ENCODE data around the gene MEIS2.

The MEIS2 gene

GRCh38 chr15:37095770-37096557 is 4.4 kb downstream of the MEIS2 start:
- Mint-ChIP-seq H3K4me3 (peak overlapping the region; percentile 96 to 98 (median 98)), H3K4me1 (peaks cover 46% of the 10 kb centered on the region), H3K27me3 (ENCODE audit: low read depth) (peaks cover 45% of the 10 kb centered on the region), H3K36me3 (ENCODE audit: low read depth) (peaks cover 68% of the 10 kb centered on the region), H3K27ac (peak overlapping the region; percentile 98 to 100 (median 100)), H3K9me3 (peaks cover under 1% of the 10 kb centered on the region)
- no peak for TF ChIP-seq CTCF (IDR thresholded peaks at IDR 0.05; ENCODE audit: unreplicated experiment in 3 of 3)

GRCh38 chr15:37094915-37095711 is 5.2 kb downstream of the MEIS2 start:
- TF ChIP-seq CTCF (IDR thresholded peaks at IDR 0.05; ENCODE audit: unreplicated experiment in 3 of 3): no peak
- Mint-ChIP-seq H3K36me3 (ENCODE audit: low read depth) (peaks cover 74% of the 10 kb centered on the region), H3K27me3 (ENCODE audit: low read depth) (peaks cover 37% of the 10 kb centered on the region), H3K9me3 (no peaks in the 10 kb centered on the region), H3K4me3 (peak overlapping the region; percentile 96 to 98 (median 98)), H3K27ac (peak overlapping the region; percentile 98 to 100 (median 100)), H3K4me1 (peaks cover 51% of the 10 kb centered on the region)

GRCh38 chr15:37094333-37094914 is 5.9 kb downstream of the MEIS2 start:
- H3K27ac Mint-ChIP-seq: peak overlapping the region; percentile 98 to 100 (median 100)
- H3K36me3 Mint-ChIP-seq (ENCODE audit: low read depth): peaks cover 74% of the 10 kb centered on the region
- peaks cover 34% of the 10 kb centered on the region for H3K27me3 Mint-ChIP-seq (ENCODE audit: low read depth)
- H3K9me3 Mint-ChIP-seq: no peaks in the 10 kb centered on the region
- H3K4me1 Mint-ChIP-seq: peaks cover 51% of the 10 kb centered on the region
- TF ChIP-seq CTCF (IDR thresholded peaks at IDR 0.05; ENCODE audit: unreplicated experiment in 3 of 3): no peak
- peak overlapping the region; percentile 87 to 98 (median 96) for H3K4me3 Mint-ChIP-seq

GRCh38 chr15:37093480-37094332 is 6.6 kb downstream of the MEIS2 start:
- Mint-ChIP-seq H3K4me1 (peaks cover 51% of the 10 kb centered on the region), H3K36me3 (ENCODE audit: low read depth) (peaks cover 80% of the 10 kb centered on the region), H3K27ac (peak overlapping the region; percentile 98 to 100 (median 100)), H3K9me3 (no peaks in the 10 kb centered on the region), H3K4me3 (peak overlapping the region; percentile 87 to 98 (median 96)), H3K27me3 (ENCODE audit: low read depth) (peaks cover 30% of the 10 kb centered on the region)
- no peak for TF ChIP-seq CTCF (IDR thresholded peaks at IDR 0.05; ENCODE audit: unreplicated experiment in 3 of 3)

GRCh38 chr15:37090543-37091175 is 9.7 kb downstream of the MEIS2 start:
- no peaks in the 10 kb centered on the region for H3K9me3 Mint-ChIP-seq
- peaks cover 87% of the 10 kb centered on the region for H3K36me3 Mint-ChIP-seq (ENCODE audit: low read depth)
- no peak for TF ChIP-seq CTCF (IDR thresholded peaks at IDR 0.05; ENCODE audit: unreplicated experiment in 3 of 3)
- H3K4me1 Mint-ChIP-seq: peaks cover 51% of the 10 kb centered on the region
- H3K27me3 Mint-ChIP-seq (ENCODE audit: low read depth): peaks cover 11% of the 10 kb centered on the region
- H3K4me3 Mint-ChIP-seq: peak overlapping the region; percentile 56 to 98 (median 62)
- peak overlapping the region; percentile 42 to 100 (median 98) for H3K27ac Mint-ChIP-seq

Measured in nephron (organoid).